CD8-positive, alpha-beta memory T cell (primary cell): ENCODE results near the gene BBS9. TPM values are rescaled to one million over a fixed set of nuclear protein-coding genes. Genes with fewer than 3 reads are reported as not detected.

Source experiments
- CTCF ChIA-PET: fragments of 350-600 bp; sonication (Branson Sonifier 250); formaldehyde crosslinking; loops from one replicate; lab custom pipeline; 2021; ENCODE audit warnings: antibody characterized with exemption; lab: Charles Lee
- POLR2A ChIA-PET: fragments of 350-600 bp; sonication (Branson Sonifier 250); formaldehyde crosslinking; loops from one replicate; lab custom pipeline; 2021; ENCODE audit warnings: antibody characterized with exemption; lab: Charles Lee
- DNase-seq, 5 donors: peaks; one replicate each; pipeline versions ENCODE4 v3.0.0 to v3.0.0-alpha.2; 2020 to 2022; ENCODE audit warnings: mixed read lengths in 1 of 5
- H3K27ac ChIP-seq: one replicate; pipeline ENCODE4 v1.7.0; 2013; ENCODE audit warnings: low read depth, mild to moderate bottlenecking, low read length, moderate library complexity
- H3K27me3 ChIP-seq: 2 replicates; pipeline ENCODE4 v1.7.0; 2013; ENCODE audit warnings: low read length, mild to moderate bottlenecking; ENCODE audit not compliant: insufficient read depth, poor library complexity, severe bottlenecking
- H3K36me3 ChIP-seq: 2 replicates; pipeline ENCODE4 v1.7.0; 2013; ENCODE audit warnings: mild to moderate bottlenecking, low read length, moderate library complexity; ENCODE audit not compliant: insufficient read depth
- H3K4me1 ChIP-seq: 2 replicates; pipeline ENCODE4 v1.7.0; 2013; ENCODE audit warnings: mild to moderate bottlenecking, low read length, moderate library complexity; ENCODE audit not compliant: insufficient read depth
- H3K4me3 ChIP-seq: 2 replicates; pipeline ENCODE4 v1.7.0; 2013; ENCODE audit warnings: mild to moderate bottlenecking, low read length
- H3K9me3 ChIP-seq: 2 replicates; pipeline ENCODE4 v1.7.0; 2013; ENCODE audit warnings: mild to moderate bottlenecking, low read length
- H3K27ac Mint-ChIP-seq, 8 donors: one replicate each; pipeline ENCODE4 v1.8.0; 2020 to 2021; ENCODE audit warnings: mixed read lengths in 8 of 8, mild to moderate bottlenecking in 6 of 8, inconsistent platforms in 3 of 8, moderate library complexity in 3 of 8
- H3K27me3 Mint-ChIP-seq, 2 donors: one replicate each; pipeline ENCODE4 v1.8.0; 2020 to 2021; ENCODE audit warnings: mixed read lengths in 2 of 2, mild to moderate bottlenecking in 1 of 2, moderate library complexity in 1 of 2
- H3K36me3 Mint-ChIP-seq, 3 donors: one replicate each; pipeline ENCODE4 v1.8.0; 2020 to 2021; ENCODE audit warnings: mixed read lengths in 3 of 3, inconsistent platforms in 1 of 3, mild to moderate bottlenecking in 1 of 3
- H3K4me1 Mint-ChIP-seq, 3 donors: one replicate each; pipeline ENCODE4 v1.8.0; 2020 to 2021; ENCODE audit warnings: mixed read lengths in 3 of 3, inconsistent platforms in 1 of 3, mild to moderate bottlenecking in 1 of 3
- H3K4me3 Mint-ChIP-seq, 7 donors: one replicate each; pipeline ENCODE4 v1.8.0; 2020 to 2021; ENCODE audit warnings: mixed read lengths in 7 of 7, mild to moderate bottlenecking in 6 of 7, moderate library complexity in 4 of 7, inconsistent platforms in 2 of 7
- H3K9me3 Mint-ChIP-seq, 5 donors: one replicate each; pipeline ENCODE4 v1.8.0; 2020 to 2022; ENCODE audit warnings: mixed read lengths in 5 of 5, mild to moderate bottlenecking in 3 of 5, moderate library complexity in 2 of 5, inconsistent platforms in 1 of 5
- polyA plus RNA-seq: library from polyadenylated mRNA; unstranded; fragments of 300-500 nt; fragmentation: Illumina TruSeq; gene quantifications from one replicate; pipeline ENCODE4 v1.2.3, GENCODE V29; 2021
- total RNA-seq, 2 experiments: library from RNA; stranded (reverse); gene quantifications; one replicate each; pipeline ENCODE4 v1.2.3, GENCODE V29; 2021

Gene BBS9
- total and polyA plus RNA-seq, 3 experiments from 2014 or later = 10.0 to 14.6 (median 11.1) TPM

DNA sequence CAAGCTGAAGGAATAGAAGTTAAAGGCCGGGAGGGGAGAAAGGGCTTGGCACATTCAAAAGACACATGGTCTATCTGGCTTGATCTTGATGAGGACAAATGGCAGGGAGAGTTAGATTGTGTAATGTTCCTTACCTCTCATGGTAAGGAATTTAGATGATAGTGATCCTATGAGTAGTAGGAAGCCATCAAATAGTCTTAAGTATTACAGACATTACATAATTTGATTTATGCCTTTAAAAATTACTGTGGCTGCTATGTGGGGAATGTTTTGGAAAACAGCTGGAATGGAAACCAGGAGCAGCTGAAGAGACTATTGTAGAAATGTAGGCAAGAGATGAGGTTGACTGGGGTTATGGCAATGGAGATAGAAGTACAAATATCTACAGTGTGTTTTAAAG is 424.7 kb downstream of the BBS9 start:
- H3K4me1 Mint-ChIP-seq = no peaks in the 10 kb centered on the region

DNA sequence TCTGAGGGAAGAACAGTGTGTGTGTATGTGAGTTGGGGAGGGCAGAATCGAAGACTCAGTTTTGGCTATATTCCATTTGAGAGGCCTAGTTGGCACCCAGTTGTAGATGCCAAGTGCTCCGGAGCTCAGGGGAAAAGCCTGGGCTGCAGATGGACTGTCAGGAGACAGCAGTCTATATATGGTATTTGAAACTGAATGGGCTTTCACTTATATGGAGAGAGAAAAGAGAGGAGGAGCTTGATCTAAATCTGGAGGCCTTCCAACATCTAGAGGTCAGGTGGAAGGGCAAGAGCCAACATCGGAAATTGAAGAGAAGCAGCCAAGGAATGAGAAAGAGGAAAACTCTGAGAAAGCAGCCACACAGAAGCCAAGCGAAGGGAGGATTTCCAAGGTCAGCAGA is 425.2 kb downstream of the BBS9 start:
- Mint-ChIP-seq H3K27ac (no peak overlapping the region), H3K4me3 (no peak overlapping the region), H3K4me1 (no peaks in the 10 kb centered on the region), H3K27me3 (no peaks in the 10 kb centered on the region), H3K9me3 (peaks cover 0 to 2% (median 0%) of the 10 kb centered on the region in 5 donors), H3K36me3 (peaks cover 0 to 26% (median 0%) of the 10 kb centered on the region in 3 donors)
- Histone ChIP-seq H3K36me3 (no peaks in the 10 kb centered on the region), H3K27ac (no peak overlapping the region), H3K9me3 (no peaks in the 10 kb centered on the region), H3K4me3 (no peak overlapping the region), H3K27me3 (no peaks in the 10 kb centered on the region), H3K4me1 (no peaks in the 10 kb centered on the region)
- no peak for DNase-seq
- ChIA-PET POLR2A (no interaction called here), CTCF (no interaction called here)

More for the DNA sequence above, 424.7 kb downstream of the BBS9 start:
- ChIA-PET CTCF (no interaction called here), POLR2A (no interaction called here)
- H3K9me3 Mint-ChIP-seq = peaks cover 0 to 2% (median 0%) of the 10 kb centered on the region in 5 donors
- H3K27me3 Mint-ChIP-seq = no peaks in the 10 kb centered on the region
- H3K27ac Mint-ChIP-seq = no peak overlapping the region
- H3K36me3 Mint-ChIP-seq = peaks cover 0 to 26% (median 0%) of the 10 kb centered on the region in 3 donors
- no peak overlapping the region for H3K4me3 Mint-ChIP-seq
- H3K27ac ChIP-seq = no peak overlapping the region
- no peaks in the 10 kb centered on the region for H3K4me1 ChIP-seq
- no peaks in the 10 kb centered on the region for H3K36me3 ChIP-seq
- DNase-seq = no peak
- no peaks in the 10 kb centered on the region for H3K9me3 ChIP-seq
- no peaks in the 10 kb centered on the region for H3K27me3 ChIP-seq
- no peak overlapping the region for H3K4me3 ChIP-seq

DNA sequence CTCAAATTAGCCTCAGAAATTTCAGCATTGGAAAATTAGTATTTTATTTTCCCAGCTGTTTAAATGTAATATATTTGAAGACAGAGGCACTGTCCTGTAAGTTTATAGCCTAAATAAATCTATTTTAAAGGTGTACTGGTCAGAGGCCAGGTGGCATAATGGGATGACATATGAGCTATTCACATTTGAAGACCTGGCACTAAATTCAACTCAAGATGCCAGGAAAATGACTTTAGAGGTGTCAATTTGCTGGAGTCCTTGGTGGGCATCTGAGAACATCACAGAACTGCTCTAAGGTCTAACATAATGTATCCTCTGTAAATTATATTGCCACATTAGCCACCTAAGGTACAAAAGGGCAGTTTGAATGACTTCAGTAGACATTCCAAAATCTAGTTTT is 427.1 kb downstream of the BBS9 start:
- no peak overlapping the region for H3K27ac Mint-ChIP-seq
- no peak for DNase-seq
- peaks cover 0 to 2% (median 0%) of the 10 kb centered on the region in 5 donors for H3K9me3 Mint-ChIP-seq
- no peaks in the 10 kb centered on the region for H3K27me3 ChIP-seq
- ChIA-PET CTCF (no interaction called here), POLR2A (no interaction called here)
- no peaks in the 10 kb centered on the region for H3K36me3 ChIP-seq
- H3K4me1 Mint-ChIP-seq = no peaks in the 10 kb centered on the region
- H3K4me1 ChIP-seq = no peaks in the 10 kb centered on the region
- H3K36me3 Mint-ChIP-seq = peaks cover 0 to 21% (median 0%) of the 10 kb centered on the region in 3 donors
- H3K4me3 Mint-ChIP-seq = no peak overlapping the region
- no peaks in the 10 kb centered on the region for H3K27me3 Mint-ChIP-seq
- no peak overlapping the region for H3K4me3 ChIP-seq
- no peak overlapping the region for H3K27ac ChIP-seq
- H3K9me3 ChIP-seq = no peaks in the 10 kb centered on the region

DNA sequence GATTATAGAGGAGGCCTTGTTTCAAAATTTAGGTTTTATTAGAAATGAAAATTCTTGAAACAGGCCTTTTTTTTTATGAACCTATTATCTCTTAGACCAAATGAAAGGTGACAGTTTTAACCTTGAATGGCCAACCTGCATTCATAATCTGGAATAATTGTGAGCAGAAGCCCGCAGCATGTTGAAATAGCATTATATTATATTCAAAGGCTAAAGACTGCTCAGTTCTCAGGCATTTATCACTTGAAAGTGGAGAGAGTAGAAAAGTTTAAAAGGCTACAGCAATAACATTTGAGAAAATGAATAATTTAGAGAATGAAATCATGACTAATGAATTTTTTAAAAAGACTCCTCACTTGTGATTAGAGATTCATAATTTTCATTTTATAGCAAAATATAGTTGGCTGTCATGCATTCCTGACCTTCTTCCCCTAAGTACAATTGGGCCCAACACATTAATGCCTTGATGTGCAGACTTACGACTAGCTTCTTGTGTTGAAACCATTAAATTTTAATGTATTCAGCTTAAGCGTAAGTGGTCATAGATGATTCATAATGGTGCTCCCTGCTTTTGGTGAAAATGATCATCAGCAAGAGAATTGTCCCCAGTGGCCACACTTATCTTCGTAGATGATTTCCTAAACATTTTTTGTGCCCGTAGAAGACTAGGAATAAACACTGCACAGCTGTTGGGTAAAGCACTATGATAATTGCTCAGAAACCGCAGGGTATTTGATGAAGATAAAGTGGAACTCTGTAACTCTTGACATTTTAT is 429.4 kb downstream of the BBS9 start:
- Histone ChIP-seq H3K36me3 (no peaks in the 10 kb centered on the region), H3K27me3 (no peaks in the 10 kb centered on the region), H3K4me1 (no peaks in the 10 kb centered on the region), H3K27ac (no peak overlapping the region), H3K9me3 (no peaks in the 10 kb centered on the region), H3K4me3 (no peak overlapping the region)
- Mint-ChIP-seq H3K4me3 (no peak overlapping the region), H3K27me3 (no peaks in the 10 kb centered on the region), H3K9me3 (peaks cover 0 to 2% (median 0%) of the 10 kb centered on the region in 5 donors), H3K4me1 (no peaks in the 10 kb centered on the region), H3K27ac (no peak overlapping the region), H3K36me3 (peaks cover 0 to 26% (median 3%) of the 10 kb centered on the region in 3 donors)
- ChIA-PET POLR2A (no interaction called here), CTCF (no interaction called here)
- DNase-seq = no peak

DNA sequence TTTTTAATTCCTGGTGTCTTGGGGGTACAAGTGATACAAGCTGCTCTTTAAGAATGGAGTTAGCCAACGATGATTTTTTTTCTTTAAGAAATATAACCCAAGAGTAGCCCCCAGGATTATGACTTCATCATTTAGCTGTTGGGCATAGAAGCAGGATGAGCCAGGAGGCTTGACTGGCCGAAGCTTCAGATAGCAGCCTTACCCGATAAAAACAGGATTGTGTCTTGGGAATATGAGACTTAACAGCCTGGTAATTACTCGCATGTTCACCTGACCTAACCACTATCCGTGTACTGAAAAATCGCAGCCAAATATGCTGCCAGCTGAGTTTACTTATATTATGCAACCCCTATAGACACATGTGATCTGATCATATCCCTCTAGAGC is 430.0 kb downstream of the BBS9 start:
- Mint-ChIP-seq H3K27me3 (no peaks in the 10 kb centered on the region), H3K27ac (no peak overlapping the region), H3K9me3 (peaks cover 0 to 2% (median 0%) of the 10 kb centered on the region in 5 donors), H3K36me3 (peaks cover 0 to 26% (median 3%) of the 10 kb centered on the region in 3 donors), H3K4me1 (no peaks in the 10 kb centered on the region), H3K4me3 (no peak overlapping the region)
- no peaks in the 10 kb centered on the region for H3K27me3 ChIP-seq
- H3K4me1 ChIP-seq = no peaks in the 10 kb centered on the region
- H3K9me3 ChIP-seq = no peaks in the 10 kb centered on the region
- no peak overlapping the region for H3K4me3 ChIP-seq
- no peak overlapping the region for H3K27ac ChIP-seq
- ChIA-PET CTCF (no interaction called here), POLR2A (no interaction called here)
- DNase-seq = no peak
- H3K36me3 ChIP-seq = no peaks in the 10 kb centered on the region

DNA sequence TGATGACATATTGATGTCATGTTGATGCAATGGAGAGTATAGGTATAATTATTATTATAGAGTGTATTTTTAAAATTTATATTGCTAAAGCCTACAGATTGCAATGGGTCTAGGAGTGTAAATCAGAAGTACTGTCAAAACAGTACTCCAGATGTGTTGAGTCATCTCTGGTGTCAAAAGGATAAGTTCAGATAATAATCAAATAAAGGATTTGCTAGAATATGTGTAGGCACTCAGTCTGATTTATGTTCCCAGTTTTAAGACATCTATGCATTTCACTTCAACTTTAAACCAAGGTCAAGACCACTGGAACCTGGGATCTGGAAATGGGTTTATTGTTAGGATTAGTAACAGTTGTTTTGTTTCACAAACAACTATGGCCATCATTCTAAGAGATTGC is 433.6 kb downstream of the BBS9 start:
- no peaks in the 10 kb centered on the region for H3K4me1 ChIP-seq
- no peak overlapping the region for H3K27ac Mint-ChIP-seq
- H3K4me1 Mint-ChIP-seq = no peaks in the 10 kb centered on the region
- ChIA-PET POLR2A (no interaction called here), CTCF (no interaction called here)
- H3K27me3 Mint-ChIP-seq = peaks cover 0 to 2% of the 10 kb centered on the region in 2 donors
- no peak overlapping the region for H3K4me3 Mint-ChIP-seq
- no peaks in the 10 kb centered on the region for H3K9me3 ChIP-seq
- peaks cover 0 to 5% (median 0%) of the 10 kb centered on the region in 5 donors for H3K9me3 Mint-ChIP-seq
- no peak overlapping the region for H3K4me3 ChIP-seq
- H3K27me3 ChIP-seq = no peaks in the 10 kb centered on the region
- no peak for DNase-seq
- no peaks in the 10 kb centered on the region for H3K36me3 ChIP-seq
- H3K36me3 Mint-ChIP-seq = peaks cover 0 to 25% (median 3%) of the 10 kb centered on the region in 3 donors
- no peak overlapping the region for H3K27ac ChIP-seq

DNA sequence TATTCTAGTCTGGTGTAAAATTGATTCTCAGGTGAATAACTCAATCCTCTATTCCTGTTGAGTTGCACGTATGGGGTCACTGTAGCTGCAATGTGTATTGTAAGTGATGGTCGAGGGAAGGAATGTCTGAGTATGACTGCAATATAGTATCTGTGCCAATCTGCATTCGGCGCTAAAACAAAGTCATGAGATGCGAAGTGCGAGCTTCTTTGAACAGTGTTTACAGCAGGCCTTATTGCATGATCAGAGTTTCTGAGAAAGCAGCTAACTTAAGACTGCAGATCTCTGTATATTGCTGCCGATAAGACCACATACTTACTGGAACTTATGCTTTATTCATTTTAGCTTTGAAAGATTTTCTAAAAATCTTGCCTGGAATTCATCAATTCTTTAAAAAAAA is 434.3 kb downstream of the BBS9 start:
- no peak for DNase-seq
- H3K9me3 ChIP-seq = no peaks in the 10 kb centered on the region
- no peaks in the 10 kb centered on the region for H3K4me1 ChIP-seq
- no peak overlapping the region for H3K4me3 ChIP-seq
- CTCF ChIA-PET = no interaction called here
- H3K27ac ChIP-seq = no peak overlapping the region
- H3K36me3 ChIP-seq = no peaks in the 10 kb centered on the region
- no peaks in the 10 kb centered on the region for H3K4me1 Mint-ChIP-seq
- no peak overlapping the region for H3K27ac Mint-ChIP-seq
- H3K9me3 Mint-ChIP-seq = peaks cover 0 to 7% (median 0%) of the 10 kb centered on the region in 5 donors
- POLR2A ChIA-PET = no interaction called here
- no peaks in the 10 kb centered on the region for H3K27me3 ChIP-seq
- H3K27me3 Mint-ChIP-seq = peaks cover 0 to 2% of the 10 kb centered on the region in 2 donors
- peaks cover 0 to 24% (median 5%) of the 10 kb centered on the region in 3 donors for H3K36me3 Mint-ChIP-seq
- H3K4me3 Mint-ChIP-seq = no peak overlapping the region

DNA sequence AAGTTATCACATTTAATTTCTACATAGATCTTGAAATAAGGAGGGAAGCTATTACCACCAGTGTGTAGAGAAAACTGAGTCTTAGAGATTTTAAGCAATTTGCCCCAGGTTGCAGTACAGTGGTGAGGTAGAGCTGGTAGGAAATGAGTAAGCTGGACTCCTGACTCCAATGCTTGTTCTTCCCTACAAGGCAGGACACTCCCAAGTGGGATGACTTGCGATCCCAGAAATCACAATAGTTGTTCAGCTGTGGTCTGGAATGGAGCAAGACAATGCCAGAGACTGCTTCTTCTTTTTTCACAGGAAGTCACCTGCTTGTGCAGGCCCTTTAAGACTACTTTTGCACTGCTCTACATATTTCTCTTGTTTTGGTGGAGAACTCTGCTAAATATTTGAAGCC is 448.8 kb downstream of the BBS9 start:
- CTCF ChIA-PET = no interaction called here
- H3K4me3 ChIP-seq = no peak overlapping the region
- H3K27ac ChIP-seq = no peak overlapping the region
- POLR2A ChIA-PET = interaction anchor here (0.5 kb wide), 1 partner anchor 140 kb away, joined by 3 read pairs; no protein-coding TSS in a partner anchor
- no peaks in the 10 kb centered on the region for H3K27me3 ChIP-seq
- H3K9me3 Mint-ChIP-seq = peaks cover 5 to 30% (median 11%) of the 10 kb centered on the region in 5 donors
- H3K4me1 ChIP-seq = no peaks in the 10 kb centered on the region
- no peaks in the 10 kb centered on the region for H3K27me3 Mint-ChIP-seq
- H3K9me3 ChIP-seq = no peaks in the 10 kb centered on the region
- DNase-seq = no peak
- no peak overlapping the region for H3K4me3 Mint-ChIP-seq
- H3K27ac Mint-ChIP-seq = no peak overlapping the region
- no peaks in the 10 kb centered on the region for H3K4me1 Mint-ChIP-seq
- no peaks in the 10 kb centered on the region for H3K36me3 ChIP-seq
- H3K36me3 Mint-ChIP-seq = peaks cover 9 to 50% (median 20%) of the 10 kb centered on the region in 3 donors
